GM19023 (cell line): Measurements from ENCODE around the gene CMC1.
A peak's percentile ranks its signal among the peaks of the same experiment; 100 is the strongest.
"Not testable (repeated sequence)": the region's sequence is repeated elsewhere in the genome, so short reads cannot be mapped to it uniquely, and the experiment has no call there.

Experiments
- ATAC-seq: cut with Tn5 transposase; IDR thresholded peaks from one replicate; pipeline ENCODE4 v1.9.1; 2021; ENCODE audit warnings: mild to moderate bottlenecking, moderate library complexity; ENCODE audit not compliant: unreplicated experiment

CMC1 gene

DNA sequence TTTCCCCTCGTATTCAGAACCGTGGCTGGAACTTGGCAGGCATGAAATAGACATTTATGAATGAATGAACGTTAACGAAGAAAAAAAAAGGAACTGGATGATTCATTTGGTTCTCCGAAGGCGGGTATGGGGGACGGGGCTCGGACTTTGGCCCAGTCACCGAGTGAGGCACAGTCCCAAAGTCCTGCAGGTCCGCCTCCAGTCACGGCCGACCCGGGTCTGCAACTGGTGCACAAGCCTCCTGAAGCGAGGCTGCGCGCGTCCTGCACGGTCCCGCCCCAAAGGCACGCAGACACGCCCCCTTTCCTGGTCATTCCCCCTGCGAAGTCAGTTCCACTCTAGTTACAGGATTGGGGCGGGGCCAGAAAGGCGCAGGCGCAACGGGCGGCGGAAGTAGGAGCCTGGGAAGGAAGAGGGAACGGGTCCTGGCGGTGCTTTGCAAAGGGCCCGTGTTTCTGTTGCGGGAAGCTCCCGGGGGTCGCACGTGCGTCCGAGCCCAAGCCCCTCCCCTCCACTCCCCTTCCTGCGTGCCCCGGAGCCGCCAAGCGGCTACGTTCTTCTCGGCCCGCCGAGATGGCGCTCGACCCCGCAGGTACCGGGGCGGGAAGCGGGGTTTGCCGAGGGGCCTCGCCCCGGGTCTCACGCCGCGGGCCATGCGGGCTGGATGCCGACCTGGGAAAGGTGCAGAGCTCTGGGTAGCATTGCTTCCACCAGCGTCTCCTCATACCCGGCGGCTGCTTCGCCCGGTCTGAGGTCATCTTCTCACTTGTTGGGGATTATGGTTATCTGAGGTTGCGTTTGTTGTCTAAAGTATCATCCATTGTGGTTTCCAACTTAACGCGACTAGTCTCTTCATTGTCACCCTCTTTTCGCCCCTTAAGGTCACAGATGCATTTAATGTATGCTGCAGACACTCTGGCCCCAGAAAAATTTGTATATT is at the start of gene CMC1:
Gene CMC1, plus strand, starts transcription at position 399 of the 940 bp plus-strand sequence. Its CDS starts 175 bp downstream, at position 574.
- ATAC-seq: peak; percentile 97

DNA sequence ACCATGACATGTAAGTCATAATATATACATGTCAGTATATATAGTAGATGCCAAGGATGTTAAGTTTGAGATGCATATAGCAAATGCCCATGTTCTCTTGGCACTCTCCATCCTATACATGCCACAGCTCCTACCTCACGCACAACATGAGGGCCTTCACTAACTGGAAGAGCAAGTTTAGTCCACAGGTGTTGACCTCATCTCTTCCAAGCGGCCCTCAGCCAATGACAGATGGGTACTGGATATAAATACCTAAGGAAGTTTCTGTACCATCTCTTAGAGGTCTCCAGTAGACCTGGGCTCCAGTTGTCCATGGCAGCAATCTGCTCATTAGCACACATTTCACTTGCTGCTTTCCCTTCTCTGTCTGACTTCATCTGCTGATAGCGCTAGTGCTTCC is 43.3 kb upstream of the CMC1 start:
- no peak for ATAC-seq

DNA sequence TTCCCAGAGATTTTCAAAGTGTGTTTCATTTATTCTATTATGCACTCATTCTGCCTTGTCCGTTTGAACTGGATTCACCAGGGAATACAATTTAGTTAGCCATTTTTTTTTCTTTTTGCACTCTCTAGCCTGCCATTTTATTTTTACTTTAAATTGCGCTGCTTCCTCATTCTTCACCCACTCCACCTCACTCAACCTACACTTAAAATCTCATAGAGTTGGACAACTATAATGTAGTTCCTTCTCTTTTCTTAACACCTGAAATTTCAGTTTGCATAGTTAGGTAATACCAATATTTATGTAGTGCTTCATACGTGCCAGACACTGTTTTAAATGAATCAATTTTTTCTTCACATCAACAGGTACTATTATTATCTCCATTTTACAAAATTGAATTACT is 42.4 kb upstream of the CMC1 start:
- no peak for ATAC-seq

- ATAC-seq: not testable (repeated sequence)
Observed at GRCh38 chr3:28199643-28200042, 41.8 kb upstream of the CMC1 start.

GRCh38 chr3:28200366-28200848 is 41.0 kb upstream of the CMC1 start:
- ATAC-seq: not testable (repeated sequence)

DNA sequence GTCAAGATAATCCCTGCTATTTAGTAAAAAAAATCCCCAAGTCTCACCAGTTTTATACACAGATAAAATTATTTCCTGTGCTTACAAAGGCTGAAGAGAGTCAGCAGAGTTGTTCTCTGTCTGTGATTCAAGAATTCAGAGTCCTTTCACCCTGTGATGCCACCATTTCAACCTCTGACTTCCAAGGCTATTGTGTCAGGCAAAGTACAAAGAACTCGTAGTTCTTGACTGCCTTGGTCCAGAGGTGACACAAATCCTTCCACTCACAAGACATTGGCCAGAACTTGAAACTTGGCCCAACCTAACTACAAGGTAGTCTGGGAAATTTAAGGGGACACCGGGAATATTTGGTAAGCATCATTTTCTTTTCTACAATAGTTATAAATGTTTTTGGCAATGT is 34.9 kb upstream of the CMC1 start:
- ATAC-seq: no peak

GRCh38 chr3:28207000-28207733 is 34.3 kb upstream of the CMC1 start:
- no peak for ATAC-seq

DNA sequence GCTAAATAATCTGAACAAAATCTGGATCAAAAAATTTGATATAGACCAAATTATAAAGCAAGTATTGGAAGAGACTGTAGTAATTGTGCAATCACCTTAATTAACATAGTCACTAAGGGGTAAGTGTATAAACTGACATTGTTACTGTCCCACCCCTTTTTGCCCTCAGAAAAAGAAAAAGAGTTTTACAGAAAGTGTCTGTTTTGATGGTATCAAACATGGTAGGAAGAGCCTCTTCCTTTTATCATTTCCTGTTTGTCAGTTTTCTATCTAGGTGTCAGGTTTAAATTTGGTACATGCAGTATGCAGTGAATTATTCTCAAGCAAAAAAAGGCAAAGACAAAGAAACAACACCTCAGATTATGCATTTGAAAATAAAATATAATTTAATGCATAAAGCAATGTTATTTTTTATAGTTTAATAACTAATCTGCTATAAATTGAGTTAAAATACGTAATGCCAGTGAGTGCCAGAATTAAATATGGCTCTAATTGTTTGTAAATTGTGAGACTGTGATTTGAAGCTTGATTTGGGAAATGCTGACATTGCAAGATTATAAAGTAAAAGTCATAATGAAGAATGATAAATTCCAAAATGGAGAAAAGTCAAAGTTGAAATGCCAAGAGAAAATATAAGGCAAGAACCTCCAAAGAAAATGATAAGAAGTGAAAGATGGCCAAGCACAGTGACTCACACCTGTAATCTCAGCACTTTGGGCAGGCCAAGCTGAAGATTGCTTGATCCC is 30.3 kb upstream of the CMC1 start:
- ATAC-seq: no peak

- no peak for ATAC-seq
Observed at GRCh38 chr3:28212681-28213080, 28.7 kb upstream of the CMC1 start.

GRCh38 chr3:28215407-28215806 is 26.0 kb upstream of the CMC1 start:
- ATAC-seq: no peak

- ATAC-seq: no peak
Observed at GRCh38 chr3:28218071-28218916, 23.1 kb upstream of the CMC1 start.

DNA sequence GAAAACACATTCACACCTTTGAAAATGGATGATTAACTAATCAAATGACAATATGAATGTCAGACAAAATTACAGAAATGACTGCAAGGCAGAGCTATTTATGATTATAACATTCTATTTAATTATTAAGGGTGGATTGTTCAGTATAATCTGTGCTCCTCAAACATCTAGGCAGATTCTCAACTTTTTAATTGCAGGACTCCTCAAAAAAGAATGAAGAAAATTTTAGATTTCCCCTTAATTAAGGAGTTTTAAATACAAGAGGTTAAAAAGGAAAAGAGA is 22.6 kb upstream of the CMC1 start:
- ATAC-seq: no peak

DNA sequence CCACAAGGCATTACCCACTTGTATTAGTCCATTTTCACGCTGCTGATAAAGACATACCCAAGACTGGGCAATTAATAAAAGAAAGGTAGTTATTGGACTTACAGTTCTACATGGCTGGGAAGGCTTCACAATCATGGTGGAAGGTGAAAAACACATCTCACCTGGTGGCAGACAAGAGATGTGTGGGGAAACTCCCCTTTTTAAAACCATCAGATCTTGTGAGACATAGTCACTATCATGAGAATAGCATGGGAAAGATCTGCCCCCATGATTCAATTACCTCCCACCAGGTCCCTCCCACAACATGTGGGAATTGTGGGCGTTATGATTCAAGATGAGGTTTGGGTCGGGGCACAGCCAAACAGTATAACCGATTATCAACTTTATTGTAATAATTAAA is 17.0 kb upstream of the CMC1 start:
- ATAC-seq: no peak

DNA sequence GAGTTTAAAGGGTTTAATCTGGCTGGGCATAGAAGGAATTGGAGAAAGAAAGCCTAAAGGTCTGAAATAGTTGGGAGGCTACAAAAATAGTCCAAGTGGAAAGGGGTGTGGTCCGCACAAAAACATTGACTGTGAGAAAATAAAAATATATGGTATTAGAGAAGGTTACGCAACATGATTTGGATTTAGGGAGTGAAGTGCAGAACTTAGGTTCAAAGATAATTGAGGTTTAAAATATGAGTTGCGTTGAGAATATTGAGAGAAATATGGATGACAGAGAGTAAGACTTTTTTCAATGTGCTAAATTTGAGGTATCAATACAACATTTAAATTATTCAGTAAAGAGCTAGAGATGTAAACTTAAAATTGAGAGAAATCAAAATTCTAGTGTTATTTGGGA is 15.4 kb upstream of the CMC1 start:
- no peak for ATAC-seq

GRCh38 chr3:28228623-28229022 is 12.8 kb upstream of the CMC1 start:
- no peak for ATAC-seq

DNA sequence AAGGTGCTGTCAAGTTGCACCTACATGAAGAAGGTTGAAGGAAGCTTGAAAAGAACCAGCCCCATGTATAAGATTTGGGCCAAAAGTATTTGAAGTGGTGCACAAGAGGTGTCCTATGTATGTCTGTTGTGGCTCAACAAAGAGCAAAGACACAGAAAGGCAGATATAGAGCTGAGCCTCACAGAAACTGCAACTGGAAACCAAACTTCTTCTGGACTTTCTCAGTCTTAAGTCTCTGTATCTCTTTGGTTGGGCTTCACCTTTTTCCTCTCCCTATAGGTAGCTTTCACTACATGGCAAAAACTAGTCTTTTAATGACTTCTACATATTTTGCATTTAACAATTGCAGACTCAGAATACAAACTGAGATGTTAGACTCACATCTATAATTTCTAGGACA is 8.8 kb upstream of the CMC1 start:
- ATAC-seq: no peak

GRCh38 chr3:28234454-28234853 is 7.0 kb upstream of the CMC1 start:
- ATAC-seq: no peak

- no peak for ATAC-seq
Observed at GRCh38 chr3:28239108-28239507, 2.3 kb upstream of the CMC1 start.

- ATAC-seq: no peak
Observed at GRCh38 chr3:28240441-28240840, 978 bp upstream of the CMC1 start.

- ATAC-seq: no peak
Observed at GRCh38 chr3:28242519-28242918, 1.1 kb downstream of the CMC1 start.
